Measurements from ENCODE around the gene SGMS1.

The SGMS1 gene

GRCh38 chr10:50605269-50605950, 18.3 kb downstream of the SGMS1 start:
- no peak overlapping the region for H3K9ac ChIP-seq
- no peaks in the 10 kb centered on the region for H3K27me3 ChIP-seq
- H3K4me1 ChIP-seq = peaks cover 10 to 73% (median 26%) of the 10 kb centered on the region in 10 experiments; a peak in 19 of 20 replicates
- H3K36me3 ChIP-seq = no peaks in the 10 kb centered on the region
- TF ChIP-seq Cebpa-rat (IDR thresholded peaks at IDR 0.05) = no peak
- no peaks in the 10 kb centered on the region for H3K9me3 ChIP-seq (replicated peaks in 1 of 11)
- H3K4me3 ChIP-seq = no peak overlapping the region
- peak overlapping the region in 3 of 11 experiments; percentile 1 to 6 (median 4); a peak in 4 of 22 replicates for H3K4me2 ChIP-seq
- no peak overlapping the region for H3K27ac ChIP-seq
- peaks cover 0 to 71% (median 6%) of the 10 kb centered on the region in 11 experiments; a peak in 10 of 22 replicates for H4K20me1 ChIP-seq

DNA sequence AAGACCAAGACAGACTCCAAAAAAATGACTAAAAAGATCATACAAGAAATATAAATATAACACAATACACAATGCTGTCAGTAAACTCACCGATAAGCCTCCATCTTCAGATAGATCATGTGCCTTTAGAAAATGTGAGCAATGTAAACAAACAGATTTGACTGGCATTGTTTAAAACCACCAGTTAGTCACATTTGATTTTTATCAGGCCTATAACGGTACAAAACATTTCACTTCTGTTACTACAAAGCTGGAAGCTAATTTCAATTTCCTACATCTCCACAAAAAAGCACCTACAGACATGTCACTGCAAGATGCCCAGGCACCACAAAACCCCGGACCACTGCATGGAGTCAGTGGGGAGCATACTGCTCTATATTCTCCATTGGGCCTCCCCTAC, 18.9 kb downstream of the SGMS1 start:
- H4K20me1 ChIP-seq = peaks cover 0 to 77% (median 6%) of the 10 kb centered on the region in 11 experiments; a peak in 10 of 22 replicates
- H3K9me3 ChIP-seq (replicated peaks in 1 of 11) = no peaks in the 10 kb centered on the region
- H3K4me1 ChIP-seq = peaks cover 10 to 74% (median 26%) of the 10 kb centered on the region in 10 experiments; a peak in 19 of 20 replicates
- H3K27me3 ChIP-seq = no peaks in the 10 kb centered on the region
- H3K9ac ChIP-seq = no peak overlapping the region
- no peak overlapping the region for H3K4me3 ChIP-seq
- no peaks in the 10 kb centered on the region for H3K36me3 ChIP-seq
- no peak overlapping the region for H3K27ac ChIP-seq
- no peak for TF ChIP-seq Cebpa-rat (IDR thresholded peaks at IDR 0.05)
- peak overlapping the region in 2 of 11 experiments; percentile 1 to 4; a peak in 1 of 22 replicates for H3K4me2 ChIP-seq

DNA sequence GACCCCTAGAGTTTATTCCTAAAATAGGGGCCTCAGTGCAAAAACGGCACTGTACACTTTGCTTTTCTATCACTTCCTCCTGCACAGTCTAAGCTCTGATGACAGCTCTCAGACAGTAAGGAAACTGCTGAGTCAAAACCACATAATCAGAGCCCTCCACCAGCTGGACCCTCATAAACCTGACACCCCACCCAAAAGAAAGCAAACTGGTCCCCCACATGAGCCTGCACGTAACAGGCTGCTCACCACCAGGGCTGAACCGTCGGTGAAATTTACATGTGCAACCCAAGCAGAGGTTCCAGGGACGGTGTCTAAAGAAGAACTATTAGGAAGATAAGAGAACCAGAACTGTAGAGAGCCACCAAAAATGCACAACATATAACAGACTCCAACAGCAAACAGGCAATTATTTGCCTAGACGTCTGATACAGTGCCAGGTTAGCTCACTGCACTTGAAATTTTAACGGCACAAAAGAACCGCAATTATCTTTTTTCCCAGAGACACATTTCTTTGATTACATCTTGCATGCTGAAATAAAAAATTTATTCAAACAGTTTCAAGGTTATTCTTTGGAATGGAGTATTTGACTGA, 19.6 kb downstream of the SGMS1 start:
- H3K4me1 ChIP-seq = peaks cover 10 to 74% (median 26%) of the 10 kb centered on the region in 10 experiments; a peak in 19 of 20 replicates
- no peak overlapping the region for H3K4me3 ChIP-seq
- no peaks in the 10 kb centered on the region for H3K9me3 ChIP-seq (replicated peaks in 1 of 11)
- H3K36me3 ChIP-seq = no peaks in the 10 kb centered on the region
- H3K27ac ChIP-seq = no peak overlapping the region
- TF ChIP-seq Cebpa-rat (IDR thresholded peaks at IDR 0.05) = no peak
- no peaks in the 10 kb centered on the region for H3K27me3 ChIP-seq
- peak overlapping the region; percentile 11 to 71 (median 44); a peak in 18 of 22 replicates for H3K4me2 ChIP-seq
- peaks cover 0 to 81% (median 6%) of the 10 kb centered on the region in 11 experiments; a peak in 10 of 22 replicates for H4K20me1 ChIP-seq
- H3K9ac ChIP-seq = peak overlapping the region in 2 of 11 experiments; percentile 20 to 25; a peak in 1 of 22 replicates

DNA sequence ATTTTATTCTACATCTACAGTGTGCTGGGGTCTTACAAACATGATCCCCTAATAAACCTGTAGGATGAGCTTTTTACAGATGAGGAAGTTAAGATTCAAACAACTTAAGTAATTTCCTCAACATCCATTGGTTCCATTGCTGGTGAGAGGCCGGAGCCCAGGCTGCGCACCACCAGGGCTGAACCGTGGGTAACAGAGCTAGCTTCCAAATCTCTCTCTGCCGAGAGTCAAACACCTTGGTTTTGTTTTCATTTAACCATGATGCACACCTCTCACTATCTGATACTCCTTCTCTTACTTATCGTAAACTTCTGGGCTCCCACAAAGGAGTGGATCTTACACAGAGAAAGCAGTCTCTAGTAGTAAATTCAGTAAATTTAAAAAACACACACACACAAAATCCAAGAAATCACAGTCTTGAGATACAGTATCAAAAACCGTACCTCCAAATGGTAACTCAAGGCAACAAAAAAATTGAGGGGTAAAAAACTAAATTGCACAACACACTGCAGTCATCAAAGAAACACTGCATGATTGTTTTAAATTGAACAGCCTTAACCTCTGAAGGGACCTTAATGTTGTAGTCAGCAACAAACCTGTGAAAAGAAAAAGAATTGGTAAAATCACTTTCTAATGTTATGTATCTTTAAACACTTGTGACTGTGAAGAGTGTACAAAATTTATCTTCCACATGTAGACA, 20.5 kb downstream of the SGMS1 start:
- H3K36me3 ChIP-seq = no peaks in the 10 kb centered on the region
- no peak overlapping the region for H3K4me3 ChIP-seq
- TF ChIP-seq Cebpa-rat (IDR thresholded peaks at IDR 0.05) = no peak
- peaks cover 10 to 68% (median 26%) of the 10 kb centered on the region in 10 experiments; a peak in 19 of 20 replicates for H3K4me1 ChIP-seq
- no peaks in the 10 kb centered on the region for H3K27me3 ChIP-seq
- no peak overlapping the region for H3K27ac ChIP-seq
- no peaks in the 10 kb centered on the region for H3K9me3 ChIP-seq (replicated peaks in 1 of 11)
- no peak overlapping the region for H3K9ac ChIP-seq
- H3K4me2 ChIP-seq = peak overlapping the region in 8 of 11 experiments; percentile 5 to 71 (median 46); a peak in 10 of 22 replicates
- H4K20me1 ChIP-seq = peaks cover 0 to 73% (median 6%) of the 10 kb centered on the region in 11 experiments; a peak in 10 of 22 replicates

- Histone ChIP-seq H3K27me3 (no peaks in the 10 kb centered on the region), H3K4me1 (peaks cover 10 to 55% (median 21%) of the 10 kb centered on the region in 10 experiments; a peak in 19 of 20 replicates), H3K9me3 (replicated peaks in 1 of 11) (no peaks in the 10 kb centered on the region), H3K36me3 (no peaks in the 10 kb centered on the region), H3K27ac (no peak overlapping the region), H3K4me3 (no peak overlapping the region), H3K9ac (no peak overlapping the region), H4K20me1 (peaks cover 0 to 59% (median 4%) of the 10 kb centered on the region in 11 experiments; a peak in 10 of 22 replicates), H3K4me2 (no peak overlapping the region)
- no peak for TF ChIP-seq Cebpa-rat (IDR thresholded peaks at IDR 0.05)
Observed at GRCh38 chr10:50601974-50602373, 21.8 kb downstream of the SGMS1 start.

GRCh38 chr10:50600831-50601477, 22.8 kb downstream of the SGMS1 start:
- no peak overlapping the region for H3K9ac ChIP-seq
- H3K4me3 ChIP-seq = no peak overlapping the region
- H4K20me1 ChIP-seq = peaks cover 0 to 57% (median 4%) of the 10 kb centered on the region in 11 experiments; a peak in 9 of 22 replicates
- H3K4me1 ChIP-seq = peaks cover 10 to 46% (median 21%) of the 10 kb centered on the region in 10 experiments; a peak in 19 of 20 replicates
- TF ChIP-seq Cebpa-rat (IDR thresholded peaks at IDR 0.05) = no peak
- H3K27ac ChIP-seq = no peak overlapping the region
- no peaks in the 10 kb centered on the region for H3K36me3 ChIP-seq
- H3K4me2 ChIP-seq = peak overlapping the region in 4 of 11 experiments; percentile 4 to 49 (median 48); a peak in 6 of 22 replicates
- H3K27me3 ChIP-seq = no peaks in the 10 kb centered on the region
- H3K9me3 ChIP-seq (replicated peaks in 1 of 11) = no peaks in the 10 kb centered on the region

DNA sequence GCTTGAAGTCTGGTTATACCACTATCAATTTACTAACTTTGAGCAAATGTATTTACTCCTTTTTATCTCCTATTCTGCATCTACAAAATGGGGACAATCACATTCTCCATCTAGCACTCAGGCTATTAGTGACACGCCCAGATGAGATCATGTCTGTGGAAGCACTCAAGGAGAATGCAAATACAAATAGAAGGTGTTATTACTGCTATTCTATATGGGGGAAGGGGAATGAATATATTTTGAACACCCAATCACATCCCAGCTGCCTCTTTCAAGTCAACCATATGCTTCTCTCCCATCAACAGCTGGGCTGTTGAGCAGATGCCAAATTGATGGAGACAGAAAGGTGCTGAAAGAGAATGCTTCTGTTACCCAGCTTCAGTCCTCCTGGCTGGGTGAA, 23.5 kb downstream of the SGMS1 start:
- Histone ChIP-seq H3K36me3 (no peaks in the 10 kb centered on the region), H3K27ac (no peak overlapping the region), H3K4me2 (peak overlapping the region in 2 of 11 experiments; percentile 46 to 49; a peak in 1 of 22 replicates), H3K9ac (no peak overlapping the region), H3K4me3 (no peak overlapping the region), H3K27me3 (no peaks in the 10 kb centered on the region), H4K20me1 (peaks cover 0 to 52% (median 4%) of the 10 kb centered on the region in 11 experiments; a peak in 9 of 22 replicates), H3K4me1 (peaks cover 10 to 40% (median 19%) of the 10 kb centered on the region in 10 experiments; a peak in 19 of 20 replicates), H3K9me3 (replicated peaks in 1 of 11) (no peaks in the 10 kb centered on the region; a peak in 1 of 22 replicates)
- TF ChIP-seq Cebpa-rat (IDR thresholded peaks at IDR 0.05) = no peak

- Histone ChIP-seq H3K36me3 (no peaks in the 10 kb centered on the region), H3K4me1 (peaks cover 0 to 15% (median 3%) of the 10 kb centered on the region in 10 experiments; a peak in 9 of 20 replicates), H3K9ac (no peak overlapping the region), H4K20me1 (peaks cover 0 to 32% (median 0%) of the 10 kb centered on the region in 11 experiments; a peak in 7 of 22 replicates), H3K27me3 (no peaks in the 10 kb centered on the region), H3K4me2 (no peak overlapping the region), H3K4me3 (no peak overlapping the region), H3K27ac (no peak overlapping the region), H3K9me3 (replicated peaks in 1 of 11) (no peaks in the 10 kb centered on the region; a peak in 1 of 22 replicates)
- TF ChIP-seq Cebpa-rat (IDR thresholded peaks at IDR 0.05) = no peak
Observed at GRCh38 chr10:50596897-50597296, 26.9 kb downstream of the SGMS1 start.

Data from BLaER1 treated with 17β-estradiol and CSF1 and Interleukin-3, amounts not matched to agents 10 nM and 100 nM (cell line).